C4-2B (cell line): Measurements from ENCODE around the gene SSRP1.

Experiments used
- CTCF ChIP-seq: fragments of 450-650 bp; conservative IDR thresholded peaks from 2 replicates; pipeline ENCODE4 v1.5.1; 2017; ENCODE audit warnings: mild to moderate bottlenecking
- ZFX ChIP-seq: fragments of 450-650 bp; IDR thresholded peaks from 2 replicates; pipeline ENCODE4 v1.6.1; 2017

DNA sequence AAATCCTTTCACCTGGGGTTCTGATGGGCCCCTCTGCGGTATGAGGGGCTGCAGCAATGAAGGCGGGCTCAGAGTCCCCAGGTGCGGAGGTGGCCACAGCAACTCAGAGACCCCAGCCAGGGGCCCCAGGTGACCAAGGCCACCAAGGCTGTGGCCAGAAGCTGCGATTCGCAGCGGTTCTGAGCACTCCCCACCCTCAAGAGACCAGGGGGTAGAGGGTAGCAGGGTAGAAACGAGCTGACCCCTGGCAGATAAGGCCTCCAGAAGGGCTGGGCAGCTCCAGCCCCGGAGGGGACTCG, 11.9 kb downstream of the SSRP1 start:
- TF ChIP-seq CTCF (no peak), ZFX (no peak)
